ENCODE measurements around the gene RERE.

- no peak for TF ChIP-seq MAX (IDR thresholded peaks at IDR 0.05; ENCODE audit: insufficient read depth, insufficient read length)
- no peak for TF ChIP-seq POLR2A (IDR thresholded peaks at IDR 0.05; ENCODE audit: low read depth, low read length)
- no peak for TF ChIP-seq CTCF (IDR thresholded peaks at IDR 0.05; ENCODE audit: extremely low read depth in 1 of 2, insufficient read depth in 1 of 2, low read depth in 1 of 2, low read length in 2 of 2)
- no peak for TF ChIP-seq GATA2 (IDR thresholded peaks at IDR 0.05; ENCODE audit: insufficient read depth, insufficient read length, low read depth, low read length)
- TF ChIP-seq EZH2 (IDR thresholded peaks at IDR 0.05; ENCODE audit: borderline replicate concordance, low read depth, low read length, severe bottlenecking), result no peak
- TF ChIP-seq MYC (IDR thresholded peaks at IDR 0.05; ENCODE audit: low read depth, low read length), result no peak
- TF ChIP-seq POLR2AphosphoS5 (IDR thresholded peaks at IDR 0.05; ENCODE audit: insufficient read depth, low read depth, low read length), result no peak
- TF ChIP-seq FOS (IDR thresholded peaks at IDR 0.05; ENCODE audit: borderline replicate concordance, insufficient read depth, low read length), result no peak
- TF ChIP-seq JUN (IDR thresholded peaks at IDR 0.05; ENCODE audit: borderline replicate concordance, insufficient read depth, insufficient read length, low read depth), result no peak
These were observed 406.6 kb downstream of the RERE start for GRCh38 chr1:8410791-8411190.
